D341Med (cell line): ENCODE results near the gene IDH3G.
"Not testable (repeated sequence)": the region's sequence is repeated elsewhere in the genome, so short reads cannot be mapped to it uniquely, and the experiment has no call there.

Experiments used
- DNase-seq: peaks from one replicate; pipeline ENCODE4 v3.0.0; 2012; ENCODE audit warnings: low spot score

The IDH3G gene

DNA sequence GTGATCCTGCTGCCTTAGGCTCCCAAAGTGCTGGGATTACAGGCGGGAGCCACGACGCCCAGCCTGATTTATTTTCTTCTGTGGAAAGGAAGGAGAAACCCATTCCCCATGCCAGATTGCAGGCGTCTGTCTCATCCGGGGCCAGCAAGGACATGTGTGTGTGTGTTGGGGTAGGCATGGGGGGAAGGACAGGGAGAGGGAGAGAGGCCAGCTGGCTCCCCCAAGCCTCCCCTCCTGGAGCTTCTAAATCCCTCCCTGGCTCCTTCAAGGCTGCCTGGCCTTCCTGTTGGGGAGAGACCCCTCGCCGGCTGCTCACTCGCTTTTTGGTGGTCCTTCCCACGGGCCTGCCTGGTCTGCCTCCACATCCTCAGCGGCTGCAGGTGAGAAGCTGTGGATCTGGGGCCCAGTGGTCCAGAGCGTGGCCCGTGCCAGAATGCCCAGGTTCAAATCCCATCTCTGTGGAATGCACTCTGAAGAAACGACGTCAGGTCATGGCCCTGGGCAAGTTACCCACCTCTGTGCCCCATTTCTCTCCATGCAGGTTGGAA is 31.5 kb downstream of the IDH3G start:
- DNase-seq, result peak; percentile 6

DNA sequence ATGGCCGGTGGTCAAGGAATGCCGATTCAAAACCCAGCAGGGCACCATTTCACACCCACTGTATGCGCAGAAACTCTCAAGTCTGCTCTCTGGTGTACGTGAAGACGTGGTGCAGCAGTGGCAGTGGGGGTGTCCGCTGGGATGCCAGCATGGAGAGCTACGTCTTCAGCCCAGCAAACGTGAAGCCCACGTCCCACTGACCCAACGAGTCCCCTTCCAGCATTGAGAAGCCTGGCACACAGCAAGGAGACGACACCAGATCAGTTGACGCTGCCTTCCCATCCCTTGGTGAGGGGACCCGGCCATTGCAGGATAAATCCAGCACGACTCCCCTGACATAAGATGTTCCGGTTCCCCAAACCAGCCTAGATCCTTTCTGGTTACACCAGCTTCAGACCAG is 32.3 kb downstream of the IDH3G start:
- DNase-seq, result no peak

DNA sequence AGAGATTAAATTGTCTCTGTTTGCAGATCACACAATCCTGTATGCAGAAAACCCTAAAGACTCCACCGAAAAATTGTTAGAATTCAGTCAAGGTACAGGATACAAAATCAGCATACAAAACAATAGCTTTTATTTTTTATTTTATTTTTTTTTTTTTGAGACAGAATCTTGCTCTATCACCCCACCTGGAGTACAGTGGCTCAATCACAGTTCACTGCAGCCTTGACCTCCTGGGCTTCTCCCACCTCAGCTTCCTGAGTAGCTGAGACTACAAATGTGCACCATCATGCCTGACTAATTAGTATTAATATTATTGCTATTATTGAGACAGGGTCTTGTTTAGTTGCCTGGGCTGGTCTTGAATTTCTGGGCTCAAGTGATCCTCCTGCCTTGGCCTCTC is 39.0 kb downstream of the IDH3G start:
- no peak for DNase-seq

DNA sequence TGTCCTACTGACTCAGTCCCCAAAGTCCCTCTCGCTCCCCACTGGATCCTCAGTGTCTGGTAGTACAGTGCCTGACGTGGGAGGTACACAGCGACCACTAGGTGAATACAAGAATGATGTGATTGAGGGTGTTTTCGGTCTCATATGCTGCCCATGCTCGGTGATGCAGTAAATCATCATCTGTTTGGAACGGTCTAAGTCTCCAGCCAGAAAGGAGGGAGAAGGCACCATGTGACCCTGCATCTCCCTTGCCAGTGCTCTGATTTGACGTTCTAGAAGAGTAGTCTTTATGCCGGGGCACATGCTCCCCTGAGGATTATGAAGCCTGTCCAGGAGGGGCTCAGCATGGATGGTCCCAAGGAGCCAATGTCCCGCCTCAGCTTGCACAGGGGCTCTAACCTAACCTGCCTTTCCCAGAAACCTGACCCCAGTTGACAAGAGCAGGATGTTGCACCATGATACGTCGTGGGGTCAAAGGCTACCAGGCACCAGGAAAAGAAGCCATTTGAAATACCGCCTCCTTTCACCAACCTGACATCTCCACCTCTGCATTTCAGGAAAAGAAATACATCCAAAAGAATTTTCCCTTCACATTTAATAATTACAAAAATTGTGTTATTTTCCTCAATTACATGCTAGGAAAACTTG is 43.9 kb downstream of the IDH3G start:
- DNase-seq, result no peak

DNA sequence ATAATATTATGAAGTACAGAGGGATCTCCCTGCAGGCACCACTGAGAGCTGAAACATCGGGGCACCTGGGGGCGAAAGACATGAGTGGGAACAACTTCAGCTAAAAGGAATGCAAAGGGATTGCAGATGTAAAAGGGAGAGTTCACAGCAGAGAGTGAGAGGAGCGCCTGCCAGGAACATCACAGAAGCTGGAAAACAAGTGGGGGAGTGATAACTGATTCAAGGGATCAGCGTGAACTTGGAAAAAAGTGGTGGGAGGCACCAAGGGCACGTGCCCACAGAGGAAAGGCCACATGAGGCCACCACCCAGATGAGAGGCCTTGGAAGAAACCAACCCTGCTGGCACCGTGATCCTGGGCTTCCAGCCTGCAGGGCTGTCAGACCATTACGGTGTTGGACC is 45.2 kb downstream of the IDH3G start:
- not testable (repeated sequence) for DNase-seq

DNA sequence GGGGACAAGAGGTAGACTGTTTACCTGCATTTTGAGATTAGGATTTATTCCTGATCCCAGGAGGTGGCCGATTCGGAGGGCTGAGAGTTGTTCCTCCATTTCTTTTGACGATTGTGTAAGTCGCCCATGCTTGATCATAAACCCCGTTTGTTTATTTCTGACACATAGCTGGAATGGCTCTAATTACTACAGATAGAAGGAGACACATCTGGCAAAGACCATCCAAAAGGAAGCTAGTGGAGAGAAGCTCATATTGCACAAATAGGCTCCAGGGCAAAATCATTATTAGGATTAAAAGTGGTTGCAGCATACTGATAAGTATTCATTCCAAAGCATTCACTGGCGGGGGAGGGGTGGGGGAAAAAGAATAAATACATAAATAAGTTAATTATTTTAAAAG is 47.2 kb downstream of the IDH3G start:
- DNase-seq, result not testable (repeated sequence)

DNA sequence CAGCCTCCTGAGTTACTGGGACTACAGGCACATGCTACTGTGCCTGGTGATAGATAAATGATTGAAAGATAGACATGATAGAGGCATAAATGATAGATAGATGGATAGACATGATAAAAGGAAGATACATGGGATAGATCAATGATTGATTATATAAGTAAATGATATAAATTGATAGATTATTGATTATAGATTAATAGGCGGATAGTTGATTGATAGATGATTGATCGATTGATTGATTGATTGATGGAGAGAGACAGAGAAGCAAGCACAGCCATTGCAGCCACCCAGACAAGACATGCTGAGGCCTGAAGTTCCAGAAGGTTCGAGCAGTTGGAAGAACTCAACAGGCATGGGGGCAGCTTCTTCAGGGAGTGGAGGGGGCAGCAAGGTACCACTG is 47.8 kb downstream of the IDH3G start:
- no peak for DNase-seq

DNA sequence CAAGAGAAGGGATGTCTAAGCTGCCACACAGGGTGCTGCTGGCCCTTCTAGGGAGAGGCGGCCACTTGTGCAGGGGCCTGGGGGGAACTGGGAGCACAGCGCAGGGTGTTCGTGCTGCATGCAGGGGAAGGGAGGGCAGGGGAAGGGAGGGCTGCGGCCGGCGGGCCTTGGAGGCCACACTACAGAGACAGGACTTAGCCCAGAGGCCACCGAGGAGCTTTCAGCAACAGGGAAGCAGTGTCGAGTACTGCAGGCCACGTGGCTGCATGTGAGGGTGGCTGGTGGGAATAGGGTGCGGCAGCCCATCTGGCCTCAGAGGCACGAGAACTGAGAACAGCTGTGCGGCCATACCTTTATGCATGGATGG is 49.1 kb downstream of the IDH3G start:
- DNase-seq, result not testable (repeated sequence)

DNA sequence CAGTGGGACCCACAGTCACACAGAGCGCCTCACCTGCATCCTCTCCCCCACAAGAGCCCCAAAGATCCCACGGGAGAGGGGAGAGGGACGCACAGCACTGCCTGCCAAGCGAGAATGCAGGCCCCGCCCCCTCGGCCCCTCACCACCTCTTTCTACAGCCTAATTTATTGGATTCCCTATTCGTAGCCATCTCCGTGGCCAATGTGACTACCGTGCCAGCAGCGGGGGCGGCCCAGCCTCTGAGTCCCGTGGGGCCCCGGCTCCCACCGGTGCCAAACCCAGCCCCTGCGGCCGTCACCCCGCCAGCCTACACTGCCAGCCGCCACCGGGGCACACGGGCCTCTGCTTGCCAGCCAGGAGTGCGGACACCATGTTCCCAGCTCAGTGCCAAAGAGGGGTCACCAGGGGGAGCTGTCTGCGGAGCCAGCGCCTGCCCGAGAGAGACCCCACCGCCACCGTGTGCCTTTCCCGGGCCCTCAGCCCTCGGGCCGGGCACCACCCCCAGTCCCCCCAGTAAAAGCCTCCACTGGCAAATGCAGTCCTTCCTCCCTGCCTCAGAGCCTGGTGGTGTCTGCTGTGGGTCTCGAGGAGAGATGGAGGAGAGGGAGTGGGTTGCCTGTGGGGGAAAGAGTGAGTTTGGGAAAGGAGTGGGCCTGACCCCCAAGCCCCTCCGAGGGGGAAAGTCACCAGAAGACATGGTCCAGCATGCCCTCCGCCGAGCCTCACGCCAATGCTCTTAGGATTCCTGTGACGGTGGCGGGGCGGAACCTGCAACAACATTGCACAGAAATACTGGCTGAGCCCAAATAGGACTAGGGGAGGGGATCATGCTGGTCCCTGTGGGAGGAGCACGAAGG is 49.7 kb downstream of the IDH3G start:
- no peak for DNase-seq

DNA sequence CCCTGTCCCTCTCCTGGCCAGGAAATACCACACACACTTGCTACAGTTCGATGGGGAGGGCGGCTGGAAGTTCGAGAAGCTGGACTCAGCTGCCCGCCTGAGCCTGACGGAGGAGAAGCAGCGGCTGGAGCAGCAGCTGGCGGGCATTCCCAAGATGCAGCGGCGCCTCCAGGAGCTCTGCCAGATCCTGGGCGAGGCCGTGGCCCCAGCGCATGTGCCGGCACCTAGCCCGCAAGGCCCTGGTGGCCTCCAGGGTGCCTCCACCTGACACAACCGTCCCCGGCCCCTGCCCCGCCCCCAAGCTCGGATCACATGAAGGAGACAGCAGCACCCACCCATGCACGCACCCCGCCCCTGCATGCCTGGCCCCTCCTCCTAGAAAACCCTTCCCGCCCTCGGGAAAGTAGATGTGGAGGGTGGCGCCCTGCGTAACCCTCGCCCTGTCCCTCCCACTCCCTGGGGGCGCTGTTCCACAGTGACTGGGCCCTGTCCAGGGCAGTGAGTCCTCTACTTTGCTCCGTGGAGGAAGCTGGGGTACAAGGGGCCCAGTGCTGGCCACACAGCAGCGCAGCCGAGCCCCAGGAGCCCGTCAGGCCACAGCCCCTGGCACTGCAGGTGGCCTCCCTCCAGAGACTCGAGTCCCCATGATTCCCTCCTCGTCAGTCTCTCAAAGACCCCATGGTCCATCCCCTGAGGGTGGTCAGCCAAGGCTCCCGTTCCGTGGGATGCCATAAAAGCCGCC is 50.5 kb downstream of the IDH3G start:
- not testable (repeated sequence) for DNase-seq

DNA sequence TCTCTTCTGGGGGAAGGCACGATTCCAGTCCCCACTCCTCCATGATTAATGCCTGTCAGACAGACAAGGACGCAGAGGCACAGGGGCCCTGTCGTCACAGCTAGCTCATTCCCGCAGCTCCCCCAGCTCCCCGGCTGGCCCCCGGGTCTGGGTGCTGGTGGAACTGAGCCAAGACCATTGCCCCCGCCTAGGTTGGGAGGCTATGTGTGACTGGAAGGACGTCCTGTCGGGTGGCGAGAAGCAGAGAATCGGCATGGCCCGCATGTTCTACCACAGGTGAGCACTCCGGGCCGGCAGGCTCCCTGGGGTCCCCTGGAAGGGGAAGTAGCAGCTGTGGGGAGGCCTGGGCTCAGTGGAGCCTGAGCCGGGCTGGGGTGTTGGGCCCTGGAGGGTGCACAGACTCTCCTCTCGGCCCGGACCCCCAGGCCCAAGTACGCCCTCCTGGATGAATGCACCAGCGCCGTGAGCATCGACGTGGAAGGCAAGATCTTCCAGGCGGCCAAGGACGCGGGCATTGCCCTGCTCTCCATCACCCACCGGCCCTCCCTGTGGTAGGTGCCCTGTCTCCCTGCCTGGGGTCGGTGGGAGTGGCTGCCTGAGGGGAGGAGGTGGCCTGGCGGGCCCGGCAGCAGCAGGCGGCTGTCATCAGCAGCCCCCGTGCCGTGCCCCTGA is 51.2 kb downstream of the IDH3G start:
- not testable (repeated sequence) for DNase-seq

DNA sequence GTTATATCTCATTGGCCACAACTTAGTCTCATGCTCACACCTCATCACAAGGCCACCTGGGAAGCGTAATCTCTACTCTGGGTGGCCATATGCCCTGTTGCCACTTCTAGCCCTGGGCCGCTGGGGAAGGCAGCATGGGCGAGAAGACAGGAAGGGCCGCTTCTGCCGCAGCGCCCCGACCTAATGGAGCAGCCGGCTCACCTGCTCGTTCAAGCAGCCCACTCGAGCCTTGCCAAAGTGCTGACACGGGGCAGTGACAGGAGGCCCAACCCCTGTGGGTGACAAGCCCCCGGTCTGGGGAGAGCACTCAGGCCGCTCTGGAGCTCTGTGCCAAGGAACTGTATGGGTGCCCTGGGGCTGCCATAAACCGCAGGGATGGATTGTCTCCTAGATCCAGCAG is 52.1 kb downstream of the IDH3G start:
- DNase-seq, result not testable (repeated sequence)

DNA sequence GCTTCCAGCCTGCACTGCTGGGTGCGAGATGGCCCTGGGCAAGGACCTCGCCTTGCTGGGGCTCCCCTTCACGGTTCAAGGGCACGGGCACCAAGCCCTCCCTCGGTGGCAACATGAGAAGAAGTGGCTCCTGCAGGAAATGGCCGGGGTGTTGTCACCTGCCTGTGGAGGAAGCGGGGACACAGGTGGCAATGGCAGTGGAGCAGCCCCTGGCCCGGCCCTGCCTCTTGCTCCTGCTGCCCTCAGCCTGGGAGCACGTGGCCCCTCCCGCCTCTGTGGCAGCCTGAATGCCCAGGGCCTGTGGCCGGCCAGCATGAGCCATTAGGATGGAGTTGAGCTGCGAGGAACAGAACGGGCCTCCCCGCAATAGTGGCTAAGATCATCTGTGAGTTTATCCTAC is 52.7 kb downstream of the IDH3G start:
- no peak for DNase-seq

DNA sequence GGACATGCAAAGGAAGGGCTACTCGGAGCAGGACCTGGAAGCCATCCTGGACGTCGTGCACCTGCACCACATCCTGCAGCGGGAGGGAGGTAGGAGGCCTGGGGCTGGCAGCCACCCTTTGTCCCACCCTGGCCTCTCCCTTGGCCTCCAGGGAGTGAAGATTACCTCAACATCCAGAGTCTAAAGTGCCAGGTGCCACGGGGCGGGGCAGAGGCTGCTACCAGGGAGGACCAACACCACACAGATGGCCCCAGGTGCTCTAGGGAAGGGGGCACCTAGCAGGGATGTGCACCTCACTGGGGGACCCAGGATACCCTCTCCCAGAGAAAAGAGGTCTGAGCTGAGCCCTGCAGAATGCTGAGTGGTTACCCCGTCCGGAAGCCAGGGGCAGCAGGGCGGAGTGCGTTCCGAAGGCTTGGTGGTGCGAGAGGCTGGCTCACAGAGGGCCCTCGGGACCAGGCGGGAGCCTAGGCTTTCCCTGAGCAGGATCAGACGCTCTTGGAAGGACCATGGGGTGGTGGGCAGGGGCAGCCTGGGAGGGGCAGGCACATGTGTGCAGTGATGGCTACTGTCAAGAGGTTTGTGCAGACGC is 53.4 kb downstream of the IDH3G start:
- DNase-seq, result no peak

DNA sequence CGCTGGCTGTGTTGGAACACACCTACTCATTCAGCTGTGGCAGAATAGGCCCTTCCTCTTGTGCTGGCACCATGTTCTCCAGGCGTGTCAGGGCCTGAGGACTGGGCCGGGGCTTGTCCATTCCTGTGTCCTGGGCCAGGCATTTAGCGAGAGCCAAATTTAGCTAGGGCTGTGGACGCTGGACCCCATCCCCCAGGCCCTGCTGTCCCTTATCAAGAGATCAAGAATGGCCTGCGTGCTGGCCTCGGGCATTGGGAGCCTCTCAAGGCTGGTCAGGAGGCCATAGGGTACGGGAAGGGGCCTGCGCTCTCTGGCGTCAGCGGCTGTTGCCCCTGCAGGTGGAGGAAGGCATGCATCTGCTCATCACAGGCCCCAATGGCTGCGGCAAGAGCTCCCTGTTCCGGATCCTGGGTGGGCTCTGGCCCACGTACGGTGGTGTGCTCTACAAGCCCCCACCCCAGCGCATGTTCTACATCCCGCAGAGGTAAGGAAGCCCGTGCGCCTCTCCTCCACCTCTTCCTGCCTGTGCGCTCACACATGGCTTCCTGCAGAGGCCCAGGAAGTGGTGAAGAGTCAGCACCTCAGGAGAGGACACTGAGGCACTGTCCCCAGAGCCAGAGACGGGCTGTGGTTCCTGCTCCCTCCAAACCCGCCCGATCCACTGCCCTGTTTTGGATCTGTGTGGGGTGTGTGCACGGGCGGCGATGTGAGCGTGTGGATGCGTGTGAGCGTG is 54.3 kb downstream of the IDH3G start:
- no peak for DNase-seq

DNA sequence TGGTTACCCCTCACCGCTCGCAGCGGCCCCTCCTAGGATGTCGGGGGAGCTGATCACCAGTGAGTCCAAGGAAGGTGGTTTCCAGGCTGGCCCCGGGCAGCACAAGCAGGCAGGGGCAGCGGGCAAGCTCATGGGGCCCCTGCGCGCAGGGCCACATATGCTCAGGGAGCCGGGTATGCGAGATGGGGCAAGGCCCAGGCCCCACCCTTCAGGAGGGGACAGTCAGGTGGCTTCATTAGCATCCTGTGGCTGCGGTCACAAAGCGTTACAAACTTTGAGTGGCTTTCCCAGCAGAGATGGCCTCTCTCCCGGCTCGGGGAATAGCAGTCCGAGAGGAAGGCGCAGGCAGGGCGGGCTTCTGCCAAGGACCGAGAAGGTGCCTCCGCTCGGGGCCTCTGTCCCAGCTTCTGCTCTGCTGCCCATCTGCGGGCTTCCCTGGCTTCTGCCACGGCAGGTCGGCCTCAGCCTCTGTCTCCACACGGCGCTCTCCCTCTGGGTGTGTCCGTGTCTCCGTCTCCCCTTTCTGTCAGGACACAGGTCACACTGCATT is 56.0 kb downstream of the IDH3G start:
- DNase-seq, result no peak

DNA sequence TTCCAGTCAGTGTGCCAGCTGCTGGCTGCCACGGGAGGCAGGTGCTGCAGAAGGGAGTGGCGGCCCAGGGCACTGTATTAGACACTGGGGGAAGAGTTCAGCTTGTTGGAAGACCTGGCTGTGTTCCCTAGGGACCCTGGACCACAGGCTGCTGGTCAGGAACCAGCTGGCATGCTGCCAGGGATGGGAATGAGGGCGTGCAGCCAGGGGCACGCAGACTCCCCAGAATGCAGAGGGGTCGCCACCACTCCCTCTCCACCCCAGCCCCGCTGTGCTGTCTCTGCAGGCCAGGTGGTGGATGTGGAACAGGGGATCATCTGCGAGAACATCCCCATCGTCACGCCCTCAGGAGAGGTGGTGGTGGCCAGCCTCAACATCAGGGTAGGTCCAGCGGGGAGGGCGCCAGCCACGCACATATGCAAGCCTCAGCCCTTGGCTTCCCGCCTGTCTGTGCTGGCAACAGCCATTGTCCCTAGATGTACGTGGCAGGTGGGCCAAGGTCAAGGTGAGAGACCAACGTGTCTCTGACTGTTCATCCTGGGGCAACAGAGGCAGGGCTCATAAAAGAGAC is 57.2 kb downstream of the IDH3G start:
- no peak for DNase-seq

DNA sequence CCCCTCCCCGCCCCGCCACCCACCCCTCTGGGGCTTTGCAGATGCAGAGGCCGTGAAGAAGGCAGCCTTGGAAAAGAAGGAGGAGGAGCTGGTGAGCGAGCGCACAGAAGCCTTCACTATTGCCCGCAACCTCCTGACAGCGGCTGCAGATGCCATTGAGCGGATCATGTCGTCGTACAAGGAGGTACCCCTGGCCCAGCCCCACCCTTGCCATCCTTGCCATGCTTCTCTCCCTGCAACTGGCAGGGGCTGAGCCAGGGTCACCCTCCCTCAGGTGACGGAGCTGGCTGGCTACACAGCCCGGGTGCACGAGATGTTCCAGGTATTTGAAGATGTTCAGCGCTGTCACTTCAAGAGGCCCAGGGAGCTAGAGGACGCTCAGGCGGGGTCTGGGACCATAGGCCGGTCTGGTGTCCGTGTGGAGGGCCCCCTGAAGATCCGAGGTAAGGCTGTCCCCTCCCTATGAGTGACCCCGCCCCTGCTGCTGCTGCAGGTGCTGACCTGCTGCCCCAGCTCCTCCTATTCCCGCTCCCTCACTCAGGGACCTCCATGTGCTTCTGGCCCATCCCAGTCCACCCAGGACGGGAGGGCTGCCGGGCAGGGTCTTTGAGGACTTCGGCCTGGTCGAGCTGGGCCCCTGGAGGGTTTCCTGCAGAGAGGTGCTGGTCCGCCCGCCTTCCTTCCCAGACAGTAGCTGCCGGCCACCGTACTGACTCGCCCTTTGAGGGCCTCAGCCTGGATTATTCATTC is 57.9 kb downstream of the IDH3G start:
- no peak for DNase-seq
